HepG2 (cell line): Measurements from ENCODE around the gene TEAD1. TPM values are rescaled to one million over a fixed set of nuclear protein-coding genes. Genes with fewer than 3 reads are reported as not detected.

Source experiments
- GATAD2A ChIP-seq: IDR thresholded peaks from 2 replicates; pipeline ENCODE4 v1.6.1; 2016
- HNF1B ChIP-seq: sonication (generic); formaldehyde crosslinking; IDR thresholded peaks from 2 replicates; pipeline ENCODE4 v1.5.1; 2020; ENCODE audit warnings: mild to moderate bottlenecking, moderate library complexity, missing genetic modification reagents
- IRF1 ChIP-seq: sonication (generic); formaldehyde crosslinking; IDR thresholded peaks from 2 replicates; pipeline ENCODE4 v1.4.0; 2020; ENCODE audit warnings: low read depth, mild to moderate bottlenecking, missing genetic modification reagents
- KDM4B ChIP-seq: sonication (generic); formaldehyde crosslinking; IDR thresholded peaks from 2 replicates; pipeline ENCODE4 v1.4.0; 2020; ENCODE audit warnings: missing genetic modification reagents
- KDM5A ChIP-seq: fragments of 200-600 bp; sonication (generic); IDR thresholded peaks from 2 replicates; pipeline ENCODE4 v1.7.0; 2018; ENCODE audit warnings: antibody characterized with exemption, mild to moderate bottlenecking, low read length, borderline replicate concordance
- MED1 ChIP-seq: sonication (generic); formaldehyde crosslinking; IDR thresholded peaks from 2 replicates; pipeline ENCODE4 v1.4.0; 2020; ENCODE audit warnings: missing genetic modification reagents
- MTA3 ChIP-seq: sonication (generic); formaldehyde crosslinking; IDR thresholded peaks from 2 replicates; pipeline ENCODE4 v1.4.0; 2020; ENCODE audit warnings: missing genetic modification reagents
- NBN ChIP-seq: fragments of 450-650 bp; conservative IDR thresholded peaks from 2 replicates; pipeline ENCODE4 v1.6.1; 2017
- NR2C2 ChIP-seq: sonication (generic); formaldehyde crosslinking; IDR thresholded peaks from 2 replicates; pipeline ENCODE4 v1.4.0; 2020; ENCODE audit warnings: missing genetic modification reagents, mild to moderate bottlenecking, moderate library complexity, borderline replicate concordance
- RCOR2 ChIP-seq: IDR thresholded peaks from 2 replicates; pipeline ENCODE4 v1.6.1; 2016; ENCODE audit warnings: missing biosample characterization, missing genetic modification reagents
- RFXAP ChIP-seq: sonication (generic); formaldehyde crosslinking; IDR thresholded peaks from 2 replicates; pipeline ENCODE4 v1.4.0; 2020; ENCODE audit warnings: missing genetic modification reagents, borderline replicate concordance
- SAFB2 ChIP-seq: sonication (generic); formaldehyde crosslinking; IDR thresholded peaks from 2 replicates; pipeline ENCODE4 v1.5.1; 2020; ENCODE audit warnings: missing genetic modification reagents, low read depth, mild to moderate bottlenecking, borderline replicate concordance
- SRSF1 ChIP-seq: fragments of 200-400 bp; formaldehyde crosslinking; optimal IDR thresholded peaks from 2 replicates; pipeline ENCODE3; 2017; ENCODE audit warnings: mild to moderate bottlenecking, low read depth, low read length, moderate library complexity
- TIGD3 ChIP-seq: sonication (generic); formaldehyde crosslinking; IDR thresholded peaks from 2 replicates; pipeline ENCODE4 v1.5.1; 2020; ENCODE audit warnings: mild to moderate bottlenecking, missing genetic modification reagents, borderline replicate concordance
- TRAFD1 ChIP-seq: sonication (generic); formaldehyde crosslinking; IDR thresholded peaks from 2 replicates; pipeline ENCODE4 v1.5.1; 2020; ENCODE audit warnings: missing genetic modification reagents, mild to moderate bottlenecking, borderline replicate concordance
- XRCC5 ChIP-seq: fragments of 200-400 bp; formaldehyde crosslinking; optimal IDR thresholded peaks from 2 replicates; pipeline ENCODE3; 2017; ENCODE audit warnings: mild to moderate bottlenecking, low read length
- ZBTB7B ChIP-seq: sonication (generic); formaldehyde crosslinking; IDR thresholded peaks from 2 replicates; pipeline ENCODE4 v1.4.0; 2020; ENCODE audit warnings: missing genetic modification reagents
- ZGPAT ChIP-seq: IDR thresholded peaks from 2 replicates; pipeline ENCODE4 v1.6.1; 2016; ENCODE audit warnings: mild to moderate bottlenecking
- ZMYM2 ChIP-seq: sonication (generic); formaldehyde crosslinking; IDR thresholded peaks from 2 replicates; pipeline ENCODE4 v1.8.0; 2022; ENCODE audit warnings: mild to moderate bottlenecking, missing genetic modification reagents
- ZNF180 ChIP-seq: sonication (generic); formaldehyde crosslinking; IDR thresholded peaks from 2 replicates; pipeline ENCODE4 v1.4.0; 2020; ENCODE audit warnings: low read depth, missing genetic modification reagents, borderline replicate concordance
- ZNF333 ChIP-seq: sonication (generic); formaldehyde crosslinking; IDR thresholded peaks from 2 replicates; pipeline ENCODE4 v1.4.0; 2020; ENCODE audit warnings: mild to moderate bottlenecking, missing genetic modification reagents, borderline replicate concordance
- ZNF644 ChIP-seq: IDR thresholded peaks from 2 replicates; pipeline ENCODE4 v1.6.1; 2016; ENCODE audit warnings: low read depth
- ZNF772 ChIP-seq: sonication (generic); formaldehyde crosslinking; IDR thresholded peaks from 2 replicates; pipeline ENCODE4 v1.5.0; 2020; ENCODE audit warnings: mild to moderate bottlenecking, missing genetic modification reagents
- ZNF773 ChIP-seq: sonication (generic); formaldehyde crosslinking; IDR thresholded peaks from 2 replicates; pipeline ENCODE4 v1.4.0; 2020; ENCODE audit warnings: missing genetic modification reagents, borderline replicate concordance
- polyA plus RNA-seq, 8 experiments: library from polyadenylated mRNA; depleted of rRNA in 3 of 8; stranded (reverse) in 7 of 8; unstranded in 1 of 8; fragments of >200 nt; fragmentation: Illumina TruSeq in 4 of 8; extraction: Trizol in 4 of 8; gene quantifications; 2 replicates each; pipeline versions ENCODE4 v1.2.1 to v1.2.3, GENCODE V29; 2011 to 2016; ENCODE audit warnings: low read depth in 4 of 8, missing spikeins in 1 of 8, mixed read lengths in 1 of 8; ENCODE audit not compliant: insufficient read depth in 1 of 8
- total RNA-seq, 5 experiments: library from RNA; depleted of rRNA; stranded (reverse); fragments of >200 nt; fragmentation: Illumina TruSeq; extraction: Trizol; gene quantifications; 2 replicates each; pipeline ENCODE4 v1.2.3, GENCODE V29; 2016; ENCODE audit warnings: low read depth in 1 of 5

Gene TEAD1
- total and polyA plus RNA-seq, 2 of the 13 experiments (the other 11 are each of a cell fraction or from before 2014, with no cell fraction given): 20.1 to 30.5 TPM

- peak; percentile 72; the same call in 1 of the 2 replicates for TF ChIP-seq ZBTB7B
- TF ChIP-seq RFXAP (CRISPR knock-in tag): peak; percentile 78
- TF ChIP-seq NR2C2 (CRISPR knock-in tag): peak; percentile 50; the same call in 1 of the 2 replicates
- TF ChIP-seq TIGD3 (CRISPR knock-in tag): no peak
- no peak for TF ChIP-seq IRF1 (CRISPR knock-in tag)
- TF ChIP-seq XRCC5: peak; percentile 82
- TF ChIP-seq ZNF772 (CRISPR knock-in tag): peak; percentile 81; the same call in 1 of the 2 replicates
- peak; percentile 84 for TF ChIP-seq ZGPAT
- no peak for TF ChIP-seq ZNF333
- peak; percentile 93 for TF ChIP-seq GATAD2A (CRISPR knock-in tag)
- peak; percentile 50; the same call in 1 of the 2 replicates for TF ChIP-seq ZNF644 (CRISPR knock-in tag)
- TF ChIP-seq NBN: no peak
- peak; percentile 44; the same call in 1 of the 2 replicates for TF ChIP-seq ZMYM2 (CRISPR knock-in tag)
- no peak for TF ChIP-seq TRAFD1
- no peak for TF ChIP-seq SRSF1
- no peak for TF ChIP-seq SAFB2
- TF ChIP-seq HNF1B (CRISPR knock-in tag): peak; percentile 94
- peak; percentile 86 for TF ChIP-seq RCOR2
- peak; percentile 18; the same call in 1 of the 2 replicates for TF ChIP-seq KDM5A
- 0 out of 2 replicates have a peak, but pooled peaks have one; percentile 43 for TF ChIP-seq KDM4B
- TF ChIP-seq ZNF180 (CRISPR knock-in tag): no peak
- TF ChIP-seq MED1 (CRISPR knock-in tag): peak; percentile 90
- TF ChIP-seq ZNF773: no peak
- TF ChIP-seq MTA3 (CRISPR knock-in tag): no peak
These were observed 128.3 kb downstream of the TEAD1 start (continued) for GRCh38 chr11:12802418-12803085.
